ENCODE results near the gene NFATC3.

The NFATC3 gene

GRCh38 chr16:68234188-68235107 lies 149.3 kb downstream of the NFATC3 start:
- DNase-seq, result no peak

GRCh38 chr16:68235108-68235886 lies 150.1 kb downstream of the NFATC3 start:
- DNase-seq, result no peak

- DNase-seq, result no peak
Measured at GRCh38 chr16:68235887-68236136, 150.6 kb downstream of the NFATC3 start, which contains the start of gene ESRP2. Gene ESRP2, minus strand, starts transcription at chr16:68236127. Its CDS starts 82 bp downstream, at chr16:68236045.

- no peak for DNase-seq
Measured at GRCh38 chr16:68236137-68236825, 151.1 kb downstream of the NFATC3 start.

GRCh38 chr16:68236826-68237242 lies 151.7 kb downstream of the NFATC3 start:
- no peak for DNase-seq

- peak; percentile 83 for DNase-seq
Measured at GRCh38 chr16:68237243-68238028, 152.3 kb downstream of the NFATC3 start.

- no peak for DNase-seq
Measured at GRCh38 chr16:68238029-68238345, 152.8 kb downstream of the NFATC3 start.

- no peak for DNase-seq
Measured at GRCh38 chr16:68242085-68242484, 156.9 kb downstream of the NFATC3 start.

- no peak for DNase-seq
Measured at GRCh38 chr16:68242926-68243858, 158.0 kb downstream of the NFATC3 start.

GRCh38 chr16:68244481-68244902 lies 159.3 kb downstream of the NFATC3 start:
- no peak for DNase-seq

- peak; percentile 97 for DNase-seq
Measured at GRCh38 chr16:68244903-68245853, 160.0 kb downstream of the NFATC3 start, which contains the start of gene PLA2G15. Gene PLA2G15, plus strand, starts transcription at chr16:68245373. Its CDS starts 54 bp downstream, at chr16:68245427.

- no peak for DNase-seq
Measured at GRCh38 chr16:68246121-68246520, 161.0 kb downstream of the NFATC3 start.

GRCh38 chr16:68246666-68247065 lies 161.5 kb downstream of the NFATC3 start:
- no peak for DNase-seq

GRCh38 chr16:68247400-68247799 lies 162.2 kb downstream of the NFATC3 start:
- no peak for DNase-seq

GRCh38 chr16:68247932-68248331 lies 162.8 kb downstream of the NFATC3 start:
- DNase-seq, result no peak

GRCh38 chr16:68249371-68249770 lies 164.2 kb downstream of the NFATC3 start:
- no peak for DNase-seq

- no peak for DNase-seq
Measured at GRCh38 chr16:68250951-68251350, 165.8 kb downstream of the NFATC3 start.

GRCh38 chr16:68251832-68252231 lies 166.7 kb downstream of the NFATC3 start:
- DNase-seq, result no peak

GRCh38 chr16:68252383-68252782 lies 167.2 kb downstream of the NFATC3 start:
- no peak for DNase-seq

GRCh38 chr16:68253721-68254120 lies 168.6 kb downstream of the NFATC3 start:
- DNase-seq, result no peak
